Kidney (tissue), 14 donors: Measurements from ENCODE around the gene CFAP251. TPM values are rescaled to one million over a fixed set of nuclear protein-coding genes. Genes with fewer than 3 reads are reported as not detected.
A peak's percentile ranks its signal among the peaks of the same experiment; 100 is the strongest.

ENCODE experiments used
- DNase-seq, 5 donors: peaks; one replicate each; pipeline ENCODE4 v3.0.0-alpha.2; 2013 to 2020
- FAIRE-seq: peaks from 2 replicates; lab custom pipeline; 2012; peaks lifted over from hg19 to GRCh38; lab: Jason Lieb, UNC
- H3K27ac ChIP-seq, 2 donors: one replicate each; pipeline ENCODE4 v1.7.0; 2013; ENCODE audit warnings: low read depth in 2 of 2, low read length in 2 of 2, inconsistent platforms in 1 of 2
- H3K27me3 ChIP-seq: one replicate; pipeline ENCODE4 v1.7.1; 2013; ENCODE audit warnings: low read length, inconsistent platforms; ENCODE audit not compliant: control insufficient read depth, insufficient read depth
- H3K36me3 ChIP-seq, 3 donors: one replicate each; pipeline versions ENCODE4 v1.7.0 to v1.7.1; 2013; ENCODE audit warnings: low read length in 3 of 3, control low read depth in 1 of 3, inconsistent platforms in 1 of 3; ENCODE audit not compliant: insufficient read depth in 3 of 3, control insufficient read depth in 2 of 3
- H3K4me1 ChIP-seq, 3 donors: one replicate each; pipeline versions ENCODE4 v1.7.0 to v1.7.1; 2013; ENCODE audit warnings: low read length in 3 of 3, inconsistent platforms in 1 of 3, low read depth in 1 of 3; ENCODE audit not compliant: control insufficient read depth in 2 of 3, insufficient read depth in 2 of 3
- H3K4me3 ChIP-seq, 3 donors: one replicate each; pipeline versions ENCODE4 v1.7.0 to v1.8.1; 2013; ENCODE audit warnings: low read length in 3 of 3, control low read depth in 1 of 3, inconsistent platforms in 1 of 3
- H3K9ac ChIP-seq, 3 donors: one replicate each; pipeline versions ENCODE4 v1.7.0 to v1.7.1; 2013; ENCODE audit warnings: low read length in 3 of 3, control low read depth in 1 of 3, inconsistent platforms in 1 of 3
- H3K9me3 ChIP-seq, 3 donors: one replicate each; pipeline versions ENCODE4 v1.7.0 to v1.7.1; 2013; ENCODE audit warnings: low read length in 3 of 3, control low read depth in 1 of 3, inconsistent platforms in 1 of 3; ENCODE audit not compliant: control insufficient read depth in 2 of 3, insufficient read depth in 1 of 3
- intact Hi-C: fragments of 100-400 bp; cut with DNase I; formaldehyde crosslinking; loops from one replicate; pipeline ENCODE4 v1.11.1; 2022
- polyA plus RNA-seq: library from polyadenylated mRNA; stranded (reverse); fragments of 350-450 nt; fragmentation: Illumina TruSeq; extraction: RNeasy Lipid Tissue Mini Kit (QIAGEN cat#74804); gene quantifications from one replicate; pipeline ENCODE4 v1.2.3, GENCODE V29; 2014; ENCODE audit warnings: low read depth, low replicate concordance; ENCODE audit not compliant: insufficient read depth
- total RNA-seq: library from RNA; stranded (reverse); fragmentation: NEBNext Ultra II Directional; extraction: Animal tissue kit (Norgen Biotek cat#: 25700); gene quantifications from one replicate; pipeline ENCODE4 v1.2.1, GENCODE V29; 2021
- TF ChIP-seq, protein P1 (sequence below): IDR thresholded peaks from 3 replicates; pipeline ENCODE4 v1.5.1; 2012; ENCODE audit warnings: mild to moderate bottlenecking, moderate library complexity, borderline replicate concordance; ENCODE audit not compliant: insufficient read depth; ENCODE audit errors: extremely low read depth
- donor health status: control.
- donor health status: control.
- donor health status: control.
- donor health status: control.
- donor health status: control.
- donor health status: DM: yes; HTN: yes; CAD: no.
- donor health status: Normal renal cell carcinoma (clear cell type).

Gene CFAP251
- total and polyA plus RNA-seq, 2 donors from 2014 or later: 2.9 to 10.8 TPM

DNA sequence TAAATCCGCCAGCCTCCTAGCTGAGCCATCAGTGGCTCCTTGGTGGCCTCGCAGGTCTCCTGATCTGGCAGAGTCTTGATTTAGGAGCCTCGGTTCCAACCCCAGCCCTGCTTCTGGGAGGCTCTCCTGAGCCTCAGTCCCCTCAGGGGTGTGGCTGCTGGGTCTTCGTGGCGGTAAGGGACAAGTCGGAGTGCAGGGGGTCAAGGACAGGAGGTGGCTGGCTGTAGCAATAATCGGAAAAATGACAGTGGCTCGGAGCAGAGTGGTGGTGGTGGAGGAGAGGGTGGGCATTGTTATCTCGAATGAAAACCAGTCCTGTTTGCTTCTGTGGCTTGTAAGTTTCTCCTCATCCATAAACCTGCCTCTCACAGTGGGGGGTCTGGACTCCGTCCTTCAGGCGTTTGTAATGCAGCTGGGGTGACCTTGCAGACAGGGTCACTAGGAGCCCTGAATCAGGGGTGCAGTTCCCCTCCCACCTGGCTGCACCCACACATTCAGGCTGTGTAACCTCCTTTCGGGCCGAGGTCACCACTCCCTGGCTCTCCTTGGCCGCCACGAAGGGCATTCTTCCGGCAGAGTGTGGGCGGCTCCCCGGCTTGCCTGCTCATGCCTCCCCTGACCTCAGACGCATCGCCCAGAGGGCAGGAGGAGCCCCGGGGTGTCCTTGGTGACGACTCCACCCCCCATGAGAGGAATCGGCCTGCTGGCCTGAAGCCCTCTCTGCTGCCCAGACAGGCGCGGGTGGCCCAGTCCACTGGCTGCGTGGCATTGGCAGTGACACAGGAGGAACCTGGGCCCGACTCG is 111.4 kb downstream of the CFAP251 start:
- FAIRE-seq: no peak

DNA sequence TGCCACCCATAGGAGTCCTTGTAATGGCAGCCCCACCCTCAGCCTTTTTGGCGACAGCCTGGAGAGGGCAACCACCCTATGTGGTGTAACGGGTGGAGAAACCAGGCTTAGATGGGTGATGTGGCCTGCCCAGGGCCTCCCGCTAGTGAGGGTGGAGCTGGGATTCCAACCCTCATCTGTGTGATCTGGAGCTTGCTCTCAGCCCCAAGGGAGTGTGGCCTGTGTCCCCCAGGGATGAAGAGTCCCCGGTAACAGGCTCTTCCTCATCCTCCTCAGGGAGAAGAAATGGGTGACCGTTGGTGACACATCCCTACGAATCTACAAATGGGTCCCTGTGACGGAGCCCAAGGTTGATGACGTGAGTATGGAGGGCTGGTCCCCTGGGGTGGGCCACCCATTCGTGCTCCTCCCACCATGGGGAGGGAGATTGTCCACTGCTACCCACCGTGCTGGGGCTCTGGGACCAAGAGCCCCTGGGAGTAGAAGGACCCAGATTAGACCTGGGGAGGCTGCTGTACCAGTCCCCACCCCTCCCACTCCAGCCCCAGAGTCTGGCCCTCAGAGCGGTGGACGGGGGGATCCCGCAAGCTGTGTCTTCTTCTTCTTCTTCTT is 112.1 kb downstream of the CFAP251 start:
- intact Hi-C loops: no loop called here
- Histone ChIP-seq H3K27me3 (no peaks in the 10 kb centered on the region), H3K9ac (peak overlapping the region in 1 of 3 donors; percentile 44), H3K27ac (peak overlapping the region; percentile 85 to 89), H3K36me3 (no peaks in the 10 kb centered on the region), H3K4me1 (peaks cover 0 to 38% (median 21%) of the 10 kb centered on the region in 3 donors), H3K9me3 (no peaks in the 10 kb centered on the region), H3K4me3 (peak overlapping the region in 1 of 3 donors; percentile 5)
- FAIRE-seq (no peak), DNase-seq (no peak)
- TF ChIP-seq, protein P1, sequence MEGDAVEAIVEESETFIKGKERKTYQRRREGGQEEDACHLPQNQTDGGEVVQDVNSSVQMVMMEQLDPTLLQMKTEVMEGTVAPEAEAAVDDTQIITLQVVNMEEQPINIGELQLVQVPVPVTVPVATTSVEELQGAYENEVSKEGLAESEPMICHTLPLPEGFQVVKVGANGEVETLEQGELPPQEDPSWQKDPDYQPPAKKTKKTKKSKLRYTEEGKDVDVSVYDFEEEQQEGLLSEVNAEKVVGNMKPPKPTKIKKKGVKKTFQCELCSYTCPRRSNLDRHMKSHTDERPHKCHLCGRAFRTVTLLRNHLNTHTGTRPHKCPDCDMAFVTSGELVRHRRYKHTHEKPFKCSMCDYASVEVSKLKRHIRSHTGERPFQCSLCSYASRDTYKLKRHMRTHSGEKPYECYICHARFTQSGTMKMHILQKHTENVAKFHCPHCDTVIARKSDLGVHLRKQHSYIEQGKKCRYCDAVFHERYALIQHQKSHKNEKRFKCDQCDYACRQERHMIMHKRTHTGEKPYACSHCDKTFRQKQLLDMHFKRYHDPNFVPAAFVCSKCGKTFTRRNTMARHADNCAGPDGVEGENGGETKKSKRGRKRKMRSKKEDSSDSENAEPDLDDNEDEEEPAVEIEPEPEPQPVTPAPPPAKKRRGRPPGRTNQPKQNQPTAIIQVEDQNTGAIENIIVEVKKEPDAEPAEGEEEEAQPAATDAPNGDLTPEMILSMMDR: no peak

More for the DNA sequence above, 111.4 kb downstream of the CFAP251 start:
- intact Hi-C loops: no loop called here
- peak overlapping the region; percentile 85 to 89 for H3K27ac ChIP-seq
- H3K27me3 ChIP-seq: no peaks in the 10 kb centered on the region
- H3K4me1 ChIP-seq: peaks cover 0 to 38% (median 17%) of the 10 kb centered on the region in 3 donors
- peak overlapping the region in 1 of 3 donors; percentile 44 for H3K9ac ChIP-seq
- DNase-seq: peak in 1 of 5 donors; percentile 85
- no peaks in the 10 kb centered on the region for H3K9me3 ChIP-seq
- TF ChIP-seq, protein P1: no peak
- H3K36me3 ChIP-seq: no peaks in the 10 kb centered on the region
- peak overlapping the region in 2 of 3 donors; percentile 17 to 18 for H3K4me3 ChIP-seq

DNA sequence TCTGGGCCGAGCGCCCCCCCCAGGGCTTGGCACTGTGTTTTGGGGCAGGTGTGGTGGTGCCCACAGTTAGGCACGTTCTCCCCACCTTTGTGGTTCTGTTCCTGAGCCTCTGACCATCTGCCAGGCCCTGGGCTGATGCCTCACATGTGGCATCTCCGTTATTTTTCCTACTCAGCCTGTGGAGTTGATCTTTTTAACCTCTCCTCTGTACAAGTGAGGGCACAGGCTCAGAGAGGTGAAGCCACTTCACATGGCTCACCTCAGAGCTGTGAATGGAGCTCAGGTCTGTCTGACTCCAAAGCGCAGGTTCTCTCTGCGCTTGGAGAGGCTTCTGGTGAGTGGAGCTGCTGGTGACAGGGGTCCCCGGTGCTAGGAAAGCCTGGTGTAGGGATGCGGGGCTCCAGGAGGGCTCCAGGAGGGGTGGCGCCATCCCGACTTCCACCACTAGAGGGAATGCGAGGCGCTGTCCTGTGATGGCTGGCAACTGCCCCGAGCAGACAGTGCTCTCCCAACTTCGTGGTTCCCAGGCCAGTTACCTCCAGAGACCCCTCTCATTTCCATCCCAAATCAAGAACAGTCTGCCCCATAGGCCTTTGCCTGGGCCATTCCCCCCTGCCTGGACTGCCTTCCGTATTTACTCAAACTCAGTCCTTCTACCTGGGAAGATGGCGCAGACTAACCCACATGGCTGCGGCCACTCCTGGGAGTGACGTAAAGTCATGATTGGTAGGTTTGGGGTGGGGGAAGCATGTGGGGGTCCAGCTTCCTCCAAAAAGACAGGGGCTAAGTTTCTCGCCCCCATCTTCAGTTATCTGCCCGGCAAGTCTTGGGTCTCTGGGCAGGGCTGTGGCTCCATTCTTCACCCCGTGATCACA is 113.2 kb downstream of the CFAP251 start:
- Histone ChIP-seq H3K9me3 (no peaks in the 10 kb centered on the region), H3K27ac (peak overlapping the region in 1 of 2 donors; percentile 85), H3K36me3 (no peaks in the 10 kb centered on the region), H3K4me1 (peaks cover 0 to 35% (median 21%) of the 10 kb centered on the region in 3 donors), H3K9ac (no peak overlapping the region), H3K4me3 (no peak overlapping the region), H3K27me3 (no peaks in the 10 kb centered on the region)
- intact Hi-C loops: no loop called here
- DNase-seq: peak in 1 of 5 donors; percentile 49
- TF ChIP-seq, protein P1: peak; percentile 59
- no peak for FAIRE-seq
